Left ventricle myocardium inferior (tissue), 1 donor: ENCODE results near the gene RXRB. TPM values are rescaled to one million over a fixed set of nuclear protein-coding genes. Genes with fewer than 3 reads are reported as not detected.
A peak's percentile ranks its signal among the peaks of the same experiment; 100 is the strongest.

Experiments
- DNase-seq: peaks from one replicate; pipeline ENCODE4 v3.0.0-alpha.2; 2020
- H3K27ac ChIP-seq: fragments of 200-600 bp; replicated peaks from 2 replicates; pipeline ENCODE4 v1.8.0; 2021
- H3K27me3 ChIP-seq: fragments of 200-600 bp; 2 replicates; pipeline ENCODE4 v1.8.0; 2021; ENCODE audit warnings: low read depth
- H3K36me3 ChIP-seq: fragments of 200-600 bp; 2 replicates; pipeline ENCODE4 v1.8.0; 2021
- H3K4me1 ChIP-seq: fragments of 200-600 bp; 2 replicates; pipeline ENCODE4 v1.8.0; 2021
- H3K4me3 ChIP-seq: fragments of 200-600 bp; 2 replicates; pipeline ENCODE4 v1.8.0; 2021; ENCODE audit warnings: mild to moderate bottlenecking, moderate library complexity
- H3K9me3 ChIP-seq: fragments of 200-600 bp; replicated peaks from 2 replicates; pipeline ENCODE4 v1.8.0; 2021
- intact Hi-C: fragments of 100-400 bp; cut with micrococcal nuclease; formaldehyde crosslinking; loops from one replicate; pipeline ENCODE4 v1.11.0; 2022
- total RNA-seq: library from RNA; stranded (reverse); fragmentation: NEBNext Ultra II Directional; extraction: Animal tissue kit (Norgen Biotek cat#: 25700); gene quantifications from one replicate; pipeline ENCODE4 v1.2.1, GENCODE V29; 2021
- TF ChIP-seq, protein P1 (sequence below): fragments of 200-600 bp; IDR thresholded peaks from 2 replicates; pipeline ENCODE4 v1.8.0; 2021; ENCODE audit warnings: antibody characterized with exemption, mild to moderate bottlenecking, borderline replicate concordance
- donor health status: DM: no; HTN: yes; CAD: no; lungs with severe emphysema.

RXRB gene
- total RNA-seq, 1 donor from 2014 or later = 40.3 TPM

DNA sequence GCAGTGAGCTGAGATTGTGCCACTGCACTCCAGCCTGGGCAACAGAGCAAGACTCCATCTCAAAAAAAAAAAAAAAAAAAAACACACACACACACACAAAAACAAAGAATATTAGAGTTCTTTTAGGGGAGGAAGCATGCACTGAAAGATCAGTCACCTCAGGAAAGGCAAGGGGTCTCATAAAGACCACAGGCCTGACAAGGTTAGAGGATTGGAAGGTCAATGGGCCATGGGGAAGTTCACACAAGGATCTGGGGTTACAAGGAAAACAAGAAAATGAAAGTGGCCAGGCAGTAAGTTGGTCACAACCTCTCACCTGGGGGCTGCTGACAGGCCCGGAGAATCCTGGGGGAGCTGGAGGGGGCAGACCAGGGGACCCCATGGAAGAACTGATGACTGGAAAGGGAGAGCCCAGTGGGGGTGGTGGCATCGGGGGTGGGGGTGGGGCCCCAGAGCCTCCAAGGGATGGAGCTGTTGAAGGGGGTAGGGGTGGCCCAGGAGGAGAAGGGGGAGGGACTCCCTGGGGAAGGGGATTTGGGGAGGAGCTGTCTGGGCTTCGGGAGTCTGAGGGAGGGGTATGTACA lies 1.5 kb downstream of the RXRB start:
- no peak for DNase-seq
- TF ChIP-seq, protein P1, sequence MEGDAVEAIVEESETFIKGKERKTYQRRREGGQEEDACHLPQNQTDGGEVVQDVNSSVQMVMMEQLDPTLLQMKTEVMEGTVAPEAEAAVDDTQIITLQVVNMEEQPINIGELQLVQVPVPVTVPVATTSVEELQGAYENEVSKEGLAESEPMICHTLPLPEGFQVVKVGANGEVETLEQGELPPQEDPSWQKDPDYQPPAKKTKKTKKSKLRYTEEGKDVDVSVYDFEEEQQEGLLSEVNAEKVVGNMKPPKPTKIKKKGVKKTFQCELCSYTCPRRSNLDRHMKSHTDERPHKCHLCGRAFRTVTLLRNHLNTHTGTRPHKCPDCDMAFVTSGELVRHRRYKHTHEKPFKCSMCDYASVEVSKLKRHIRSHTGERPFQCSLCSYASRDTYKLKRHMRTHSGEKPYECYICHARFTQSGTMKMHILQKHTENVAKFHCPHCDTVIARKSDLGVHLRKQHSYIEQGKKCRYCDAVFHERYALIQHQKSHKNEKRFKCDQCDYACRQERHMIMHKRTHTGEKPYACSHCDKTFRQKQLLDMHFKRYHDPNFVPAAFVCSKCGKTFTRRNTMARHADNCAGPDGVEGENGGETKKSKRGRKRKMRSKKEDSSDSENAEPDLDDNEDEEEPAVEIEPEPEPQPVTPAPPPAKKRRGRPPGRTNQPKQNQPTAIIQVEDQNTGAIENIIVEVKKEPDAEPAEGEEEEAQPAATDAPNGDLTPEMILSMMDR = no peak
- Histone ChIP-seq H3K27me3 (no peaks in the 10 kb centered on the region), H3K9me3 (no peaks in the 10 kb centered on the region), H3K27ac (peak overlapping the region; percentile 99), H3K36me3 (peaks cover 65% of the 10 kb centered on the region), H3K4me1 (peaks cover 88% of the 10 kb centered on the region), H3K4me3 (peak overlapping the region; percentile 99)
- intact Hi-C loops = no loop called here

DNA sequence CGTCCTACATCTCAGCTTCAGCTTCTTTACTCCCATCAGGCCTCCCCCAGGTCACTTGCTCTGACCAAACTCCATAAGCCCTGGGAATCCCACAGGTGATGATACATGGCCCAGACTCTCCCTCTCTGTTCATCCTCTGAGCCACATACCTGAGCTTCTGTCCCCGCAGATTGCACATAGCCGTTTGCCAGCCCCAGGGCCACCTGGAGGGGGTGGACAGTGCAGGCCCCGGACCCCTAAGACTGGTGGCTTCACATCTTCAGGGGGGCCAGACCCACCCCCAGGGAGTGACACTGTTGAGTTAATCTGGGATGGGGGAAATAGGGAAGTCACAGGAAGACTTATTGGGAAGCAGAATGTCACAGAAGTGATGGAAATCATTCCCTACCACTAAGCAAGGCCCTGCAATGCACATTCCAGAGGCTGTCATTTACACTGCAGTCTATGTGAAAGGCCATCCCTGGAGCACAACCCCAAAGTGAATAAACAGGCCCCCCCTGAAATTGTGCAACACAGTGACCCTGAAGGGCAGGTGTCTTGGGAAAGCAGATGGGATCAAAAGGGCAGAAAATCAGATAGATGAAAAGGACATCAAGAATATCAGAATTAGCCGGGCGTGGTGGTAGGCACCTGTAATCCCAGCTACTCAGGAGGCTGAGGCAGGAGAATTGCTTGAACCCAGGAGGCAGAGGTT lies 2.2 kb downstream of the RXRB start:
- intact Hi-C loops = no loop called here
- TF ChIP-seq, protein P1 = no peak
- H3K4me3 ChIP-seq = peak overlapping the region; percentile 99
- H3K36me3 ChIP-seq = peaks cover 59% of the 10 kb centered on the region
- H3K27ac ChIP-seq = peak overlapping the region; percentile 46
- DNase-seq = no peak
- no peaks in the 10 kb centered on the region for H3K9me3 ChIP-seq
- H3K4me1 ChIP-seq = peaks cover 86% of the 10 kb centered on the region
- no peaks in the 10 kb centered on the region for H3K27me3 ChIP-seq

DNA sequence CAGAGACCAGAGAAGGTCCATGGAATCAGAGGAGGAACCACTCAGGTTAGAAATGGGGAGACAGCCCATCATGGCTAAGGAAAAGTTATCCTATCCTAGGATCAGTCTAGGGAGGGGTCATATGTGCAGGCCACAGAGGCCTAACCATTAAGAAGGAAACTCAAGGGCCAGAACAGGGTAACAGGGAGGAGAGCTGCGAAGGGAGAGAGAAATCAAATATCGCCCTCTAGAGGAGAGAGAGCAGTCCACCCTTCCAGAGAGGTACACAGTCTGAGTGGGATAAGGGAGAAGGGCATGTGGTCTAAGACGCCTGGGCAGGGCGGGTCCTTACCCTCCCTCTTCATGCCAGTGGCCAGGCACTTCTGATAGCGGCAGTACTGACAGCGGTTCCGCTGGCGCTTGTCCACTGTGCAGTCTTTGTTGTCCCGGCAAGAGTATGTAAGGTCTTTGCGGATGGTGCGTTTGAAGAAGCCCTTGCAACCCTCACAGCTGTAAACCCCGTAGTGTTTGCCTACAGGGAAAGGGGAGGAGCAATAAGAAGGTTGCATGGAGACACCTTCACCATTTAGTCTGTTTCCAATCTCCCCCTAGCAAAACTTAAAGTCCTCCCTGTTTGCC lies 2.9 kb downstream of the RXRB start:
- peak overlapping the region; percentile 46 for H3K27ac ChIP-seq
- peaks cover 51% of the 10 kb centered on the region for H3K36me3 ChIP-seq
- no peaks in the 10 kb centered on the region for H3K27me3 ChIP-seq
- no peaks in the 10 kb centered on the region for H3K9me3 ChIP-seq
- DNase-seq = no peak
- no peak overlapping the region for H3K4me3 ChIP-seq
- TF ChIP-seq, protein P1 = peak; percentile 78
- intact Hi-C loops = no loop called here
- peaks cover 86% of the 10 kb centered on the region for H3K4me1 ChIP-seq

DNA sequence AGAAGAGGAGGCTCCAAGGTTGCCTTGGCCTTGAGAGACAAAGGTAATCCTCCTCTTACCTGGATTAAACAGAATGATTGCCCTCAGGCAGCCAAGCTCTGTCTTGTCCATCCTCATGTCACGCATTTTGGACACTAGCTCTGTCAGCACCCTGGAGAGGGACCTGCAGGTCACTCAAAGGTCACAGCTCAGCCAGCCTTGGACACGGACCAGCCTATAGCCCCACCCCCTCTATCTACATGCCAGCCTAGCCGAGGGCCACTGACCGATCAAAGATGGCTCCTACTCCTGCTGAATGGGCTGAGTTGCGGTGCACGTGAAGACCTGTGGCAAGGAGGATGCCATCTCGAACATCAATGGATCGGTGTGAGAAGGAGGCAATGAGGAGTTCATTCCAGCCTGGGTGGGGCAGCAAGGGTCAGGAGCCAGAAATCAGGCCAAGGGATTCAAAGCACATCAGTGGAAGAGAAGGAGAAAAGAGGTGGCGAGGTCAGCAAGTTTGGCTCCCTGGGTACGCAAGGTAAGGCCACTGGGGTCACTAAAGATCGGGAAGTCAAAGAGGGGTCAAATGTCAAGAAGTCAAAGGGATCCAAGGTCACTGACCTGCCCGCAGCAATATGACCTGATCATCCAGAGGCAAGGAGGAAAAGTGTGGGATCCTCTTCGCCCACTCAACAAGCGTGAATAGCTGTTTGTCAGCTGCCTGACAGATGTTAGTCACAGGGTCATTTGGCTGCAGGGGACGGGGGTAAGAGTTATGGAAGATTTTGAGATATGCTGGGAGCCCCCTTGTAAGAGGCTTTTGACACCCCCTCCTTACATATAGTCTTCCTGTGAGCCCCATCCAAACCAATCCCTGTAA lies 4.9 kb downstream of the RXRB start:
- intact Hi-C loops = no loop called here
- Histone ChIP-seq H3K4me3 (no peak overlapping the region), H3K4me1 (peaks cover 88% of the 10 kb centered on the region), H3K27ac (peak overlapping the region; percentile 8), H3K27me3 (peaks cover 6% of the 10 kb centered on the region), H3K9me3 (no peaks in the 10 kb centered on the region), H3K36me3 (peaks cover 39% of the 10 kb centered on the region)
- no peak for DNase-seq
- TF ChIP-seq, protein P1 = no peak

DNA sequence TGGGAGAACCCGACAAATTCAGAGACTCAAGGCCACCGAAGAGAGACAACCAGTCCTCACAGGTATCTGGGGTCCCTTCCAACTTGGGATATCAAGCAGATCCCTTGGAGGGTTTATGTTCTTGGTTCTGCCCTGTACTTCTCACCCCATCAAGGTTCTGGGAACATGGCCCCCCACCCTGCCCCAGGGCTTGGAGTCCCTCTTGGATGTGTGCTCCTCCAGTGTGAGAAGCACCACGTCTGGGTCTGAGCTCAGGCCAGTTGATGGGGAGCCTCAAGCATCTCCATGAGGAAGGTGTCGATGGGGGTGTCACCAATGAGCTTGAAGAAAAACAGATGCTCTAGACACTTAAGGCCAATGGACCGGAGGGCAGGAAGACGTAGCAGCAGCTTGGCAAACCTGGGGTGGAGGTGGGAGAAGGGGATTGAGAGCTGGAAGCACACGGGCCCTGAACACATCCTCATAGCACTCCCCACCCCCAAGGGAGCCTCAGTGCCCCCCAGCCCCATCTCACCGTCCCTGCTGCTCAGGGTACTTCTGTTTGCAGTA lies 6.0 kb downstream of the RXRB start:
- Histone ChIP-seq H3K9me3 (no peaks in the 10 kb centered on the region), H3K27me3 (peaks cover 6% of the 10 kb centered on the region), H3K36me3 (peaks cover 39% of the 10 kb centered on the region), H3K4me3 (no peak overlapping the region), H3K27ac (no peak overlapping the region), H3K4me1 (peaks cover 79% of the 10 kb centered on the region)
- intact Hi-C loops = no loop called here
- TF ChIP-seq, protein P1 = no peak
- DNase-seq = no peak
